Osteoblast (primary cell): Measurements from ENCODE around the gene SMPDL3B. TPM values are rescaled to one million over a fixed set of nuclear protein-coding genes. Genes with fewer than 3 reads are reported as not detected.

Experiments
- DNase-seq: peaks from one replicate; pipeline ENCODE4 v3.0.0; 2011; ENCODE audit warnings: low spot score, mixed read lengths; ENCODE audit not compliant: insufficient read length; ENCODE audit errors: missing footprints
- H2AFZ ChIP-seq: 2 replicates; pipeline ENCODE4 v1.6.0; 2011; ENCODE audit warnings: mild to moderate bottlenecking, low read length
- H3K27ac ChIP-seq: 2 replicates; pipeline ENCODE4 v1.5.1; 2011; ENCODE audit warnings: mild to moderate bottlenecking, low read depth, low read length, moderate library complexity
- H3K27me3 ChIP-seq: 2 replicates; pipeline ENCODE4 v1.6.0; 2012; ENCODE audit warnings: mild to moderate bottlenecking, control low read depth, inconsistent platforms, low read length, moderate library complexity; ENCODE audit not compliant: insufficient read depth
- H3K36me3 ChIP-seq: 2 replicates; pipeline ENCODE4 v1.5.1; 2011; ENCODE audit warnings: mild to moderate bottlenecking, low read length, control low read depth, moderate library complexity; ENCODE audit not compliant: insufficient read depth
- H3K4me1 ChIP-seq: 2 replicates; pipeline ENCODE4 v1.5.1; 2011; ENCODE audit warnings: mild to moderate bottlenecking, low read length, control low read depth, moderate library complexity; ENCODE audit not compliant: insufficient read depth
- H3K4me2 ChIP-seq: 2 replicates; pipeline ENCODE4 v1.6.0; 2011; ENCODE audit warnings: mild to moderate bottlenecking, low read length; ENCODE audit not compliant: insufficient read depth
- H3K4me3 ChIP-seq: fragments of 200-600 bp; sonication (generic); 3 replicates; pipeline ENCODE4 v1.5.1; 2012; ENCODE audit warnings: mild to moderate bottlenecking, low read length, inconsistent platforms; ENCODE audit not compliant: insufficient read depth
- H3K79me2 ChIP-seq: 2 replicates; pipeline ENCODE4 v1.6.0; 2012; ENCODE audit warnings: mild to moderate bottlenecking, low read length, control low read depth, inconsistent platforms; ENCODE audit not compliant: insufficient read depth
- H3K9me3 ChIP-seq: 2 replicates; pipeline ENCODE4 v1.5.1; 2011; ENCODE audit warnings: low read depth, low read length, control low read depth
- H4K20me1 ChIP-seq: 2 replicates; pipeline ENCODE4 v1.6.0; 2012; ENCODE audit warnings: mild to moderate bottlenecking, low read length, control low read depth; ENCODE audit not compliant: insufficient read depth
- total RNA-seq: library from RNA; depleted of rRNA; stranded (reverse); fragments of >200 nt; gene quantifications from 2 replicates; pipeline ENCODE4 v1.2.3, GENCODE V29; 2012
- TF ChIP-seq, protein P1 (sequence below): IDR thresholded peaks from 2 replicates; pipeline ENCODE4 v1.5.1; 2011; ENCODE audit warnings: mild to moderate bottlenecking, low read depth, low read length, moderate library complexity; ENCODE audit errors: extremely low read depth

SMPDL3B gene
- total RNA-seq, 1 donor, result under 0.01 TPM

DNA sequence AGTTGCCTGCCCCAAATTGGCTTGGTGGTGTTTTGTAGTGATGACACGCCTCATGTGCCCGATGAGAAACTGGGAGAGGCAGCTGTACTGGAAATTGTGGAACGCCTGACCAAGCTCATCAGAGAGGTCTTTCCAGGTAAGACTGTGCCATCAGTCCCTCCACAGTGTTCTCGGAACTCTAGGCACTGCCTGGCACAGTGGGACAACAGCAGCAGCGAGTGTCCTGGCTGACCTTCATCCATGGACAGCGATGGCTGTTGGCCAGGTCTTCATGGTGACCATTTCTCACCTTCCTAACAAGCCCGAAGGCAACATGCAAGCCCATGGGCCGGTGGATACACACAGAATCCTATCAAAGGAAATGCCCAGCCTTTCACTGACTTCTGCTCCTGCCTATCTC lies 14.2 kb downstream of the SMPDL3B start:
- Histone ChIP-seq H2AFZ (no peak overlapping the region), H4K20me1 (no peaks in the 10 kb centered on the region), H3K9me3 (no peaks in the 10 kb centered on the region), H3K4me3 (no peak overlapping the region), H3K4me1 (no peaks in the 10 kb centered on the region), H3K36me3 (no peaks in the 10 kb centered on the region), H3K27ac (no peak overlapping the region), H3K27me3 (peaks cover 3% of the 10 kb centered on the region), H3K4me2 (no peak overlapping the region), H3K79me2 (no peaks in the 10 kb centered on the region)
- DNase-seq, result no peak
- TF ChIP-seq, protein P1, sequence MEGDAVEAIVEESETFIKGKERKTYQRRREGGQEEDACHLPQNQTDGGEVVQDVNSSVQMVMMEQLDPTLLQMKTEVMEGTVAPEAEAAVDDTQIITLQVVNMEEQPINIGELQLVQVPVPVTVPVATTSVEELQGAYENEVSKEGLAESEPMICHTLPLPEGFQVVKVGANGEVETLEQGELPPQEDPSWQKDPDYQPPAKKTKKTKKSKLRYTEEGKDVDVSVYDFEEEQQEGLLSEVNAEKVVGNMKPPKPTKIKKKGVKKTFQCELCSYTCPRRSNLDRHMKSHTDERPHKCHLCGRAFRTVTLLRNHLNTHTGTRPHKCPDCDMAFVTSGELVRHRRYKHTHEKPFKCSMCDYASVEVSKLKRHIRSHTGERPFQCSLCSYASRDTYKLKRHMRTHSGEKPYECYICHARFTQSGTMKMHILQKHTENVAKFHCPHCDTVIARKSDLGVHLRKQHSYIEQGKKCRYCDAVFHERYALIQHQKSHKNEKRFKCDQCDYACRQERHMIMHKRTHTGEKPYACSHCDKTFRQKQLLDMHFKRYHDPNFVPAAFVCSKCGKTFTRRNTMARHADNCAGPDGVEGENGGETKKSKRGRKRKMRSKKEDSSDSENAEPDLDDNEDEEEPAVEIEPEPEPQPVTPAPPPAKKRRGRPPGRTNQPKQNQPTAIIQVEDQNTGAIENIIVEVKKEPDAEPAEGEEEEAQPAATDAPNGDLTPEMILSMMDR, result no peak

DNA sequence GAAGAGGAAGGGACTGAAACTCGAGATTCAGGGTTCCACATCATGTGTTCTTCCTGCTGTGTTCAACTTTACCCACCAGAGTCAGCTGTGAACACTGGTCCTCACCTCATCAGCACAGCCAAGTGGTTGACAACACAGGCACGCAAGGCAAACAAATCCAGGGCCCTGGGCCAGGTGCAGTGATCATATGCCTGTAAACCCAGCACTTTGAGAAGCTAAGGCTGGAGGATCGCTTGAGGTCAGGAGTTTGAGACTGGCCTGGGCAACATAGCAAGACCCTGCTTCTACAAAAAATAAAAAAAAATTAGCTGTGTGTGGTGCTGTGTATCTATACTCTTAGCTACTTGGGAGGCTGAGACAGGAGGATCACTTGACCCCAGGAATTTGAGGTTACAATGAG lies 16.6 kb downstream of the SMPDL3B start:
- no peak overlapping the region for H3K4me2 ChIP-seq
- no peaks in the 10 kb centered on the region for H3K79me2 ChIP-seq
- H3K27ac ChIP-seq, result no peak overlapping the region
- no peak overlapping the region for H2AFZ ChIP-seq
- no peak for DNase-seq
- H3K4me3 ChIP-seq, result no peak overlapping the region
- TF ChIP-seq, protein P1, result no peak
- no peaks in the 10 kb centered on the region for H3K4me1 ChIP-seq
- H4K20me1 ChIP-seq, result no peaks in the 10 kb centered on the region
- no peaks in the 10 kb centered on the region for H3K9me3 ChIP-seq
- H3K27me3 ChIP-seq, result peaks cover 4% of the 10 kb centered on the region
- no peaks in the 10 kb centered on the region for H3K36me3 ChIP-seq

DNA sequence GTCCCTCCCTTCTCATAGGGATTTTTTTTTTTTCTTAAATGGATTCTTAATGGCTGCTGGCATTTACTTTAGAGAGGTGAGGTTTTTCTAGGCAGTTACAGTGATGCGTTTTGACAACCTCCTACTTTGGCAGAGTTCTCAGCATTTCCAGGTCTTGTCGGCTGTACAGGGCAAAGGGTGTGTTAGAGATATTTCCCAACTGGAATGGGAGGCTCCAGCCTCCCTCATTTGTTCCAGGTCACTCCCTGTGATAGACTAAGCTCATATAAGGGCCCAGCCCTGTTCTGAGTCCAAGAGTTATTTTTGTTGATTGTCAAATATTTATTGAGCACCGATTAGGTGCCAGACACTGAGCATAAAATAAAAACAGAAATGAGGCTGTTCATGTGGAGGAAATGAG lies 17.3 kb downstream of the SMPDL3B start:
- TF ChIP-seq, protein P1, result no peak
- no peak overlapping the region for H3K27ac ChIP-seq
- DNase-seq, result peak; percentile 14

DNA sequence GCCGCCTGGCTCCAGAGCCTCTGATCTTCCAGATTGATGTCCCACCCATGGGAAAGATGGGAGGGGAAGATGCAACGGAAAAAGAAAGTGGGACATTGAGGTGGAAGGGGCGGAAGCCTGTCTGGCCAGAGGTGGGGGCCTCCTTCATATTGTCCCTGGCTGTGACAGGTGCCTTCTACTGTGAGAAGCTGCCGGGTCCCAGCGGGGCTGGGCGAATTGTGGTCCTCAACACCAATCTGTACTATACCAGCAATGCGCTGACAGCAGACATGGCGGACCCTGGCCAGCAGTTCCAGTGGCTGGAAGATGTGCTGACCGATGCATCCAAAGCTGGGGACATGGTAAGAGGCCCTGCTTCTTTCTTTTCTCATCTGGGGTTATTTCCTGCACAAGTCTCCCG lies 19.4 kb downstream of the SMPDL3B start:
- no peak overlapping the region for H2AFZ ChIP-seq
- TF ChIP-seq, protein P1, result no peak
- no peak overlapping the region for H3K4me2 ChIP-seq
- H3K27me3 ChIP-seq, result peaks cover 4% of the 10 kb centered on the region
- H3K27ac ChIP-seq, result no peak overlapping the region
- no peaks in the 10 kb centered on the region for H3K4me1 ChIP-seq
- no peaks in the 10 kb centered on the region for H4K20me1 ChIP-seq
- no peaks in the 10 kb centered on the region for H3K9me3 ChIP-seq
- no peak overlapping the region for H3K4me3 ChIP-seq
- DNase-seq, result peak; percentile 38
- H3K79me2 ChIP-seq, result no peaks in the 10 kb centered on the region
- H3K36me3 ChIP-seq, result no peaks in the 10 kb centered on the region

More for the DNA sequence above, 17.3 kb downstream of the SMPDL3B start:
- no peaks in the 10 kb centered on the region for H3K9me3 ChIP-seq
- no peak overlapping the region for H2AFZ ChIP-seq
- H3K79me2 ChIP-seq, result no peaks in the 10 kb centered on the region
- no peaks in the 10 kb centered on the region for H3K36me3 ChIP-seq
- H4K20me1 ChIP-seq, result no peaks in the 10 kb centered on the region
- no peak overlapping the region for H3K4me3 ChIP-seq
- H3K4me2 ChIP-seq, result no peak overlapping the region
- H3K27me3 ChIP-seq, result peaks cover 4% of the 10 kb centered on the region
- H3K4me1 ChIP-seq, result no peaks in the 10 kb centered on the region
